Suprapubic skin (tissue), 4 donors: ENCODE data around the gene SEMA7A. TPM values are rescaled to one million over a fixed set of nuclear protein-coding genes. Genes with fewer than 3 reads are reported as not detected.

ENCODE experiments used
- DNase-seq, 2 donors: peaks; one replicate each; pipeline ENCODE4 v3.0.0-alpha.2; 2019; ENCODE audit warnings: low spot score in 2 of 2
- H3K27ac ChIP-seq: fragments of 200-600 bp; sonication (generic); one replicate; pipeline ENCODE4 v1.5.1; 2019
- H3K27me3 ChIP-seq: fragments of 200-600 bp; sonication (generic); one replicate; pipeline ENCODE4 v1.5.1; 2019
- H3K36me3 ChIP-seq: fragments of 200-600 bp; sonication (generic); one replicate; pipeline ENCODE4 v1.5.1; 2019
- H3K4me1 ChIP-seq: fragments of 200-600 bp; sonication (generic); one replicate; pipeline ENCODE4 v1.5.1; 2019
- H3K4me3 ChIP-seq: fragments of 200-600 bp; sonication (generic); one replicate; pipeline ENCODE4 v1.5.1; 2019; ENCODE audit warnings: mild to moderate bottlenecking
- H3K9me3 ChIP-seq: fragments of 200-600 bp; sonication (generic); one replicate; pipeline ENCODE4 v1.5.1; 2019
- EP300 ChIP-seq: sonication (generic); formaldehyde crosslinking; IDR thresholded peaks from one replicate; pipeline ENCODE4 v1.6.1; 2017; ENCODE audit warnings: antibody characterized with exemption
- POLR2A ChIP-seq, 2 donors: fragments of 450-650 bp; IDR thresholded peaks; one replicate each; pipeline ENCODE4 v1.6.1; 2017; ENCODE audit warnings: antibody characterized with exemption in 2 of 2, mild to moderate bottlenecking in 2 of 2, moderate library complexity in 2 of 2
- POLR2AphosphoS5 ChIP-seq, 3 donors: sonication (generic); formaldehyde crosslinking; IDR thresholded peaks; one replicate each; pipeline ENCODE4 v1.6.1; 2017; ENCODE audit warnings: antibody characterized with exemption in 3 of 3
- WGBS: methylation state at CpG from one replicate; pipeline ENCODE4 v1.1.5; 2018; 5-methylcytosine and 5-hydroxymethylcytosine counted together
- total RNA-seq, 4 donors: library from RNA; depleted of rRNA; stranded (reverse); fragments of >200 nt; gene quantifications; one replicate each; pipeline ENCODE4 v1.1.0, GENCODE V29; 2016
- TF ChIP-seq, protein P1 (sequence below), 2 donors: fragments of 200-600 bp in 1 of 2; fragments of 450-650 bp in 1 of 2; sonication (generic) in 1 of 2; IDR thresholded peaks; one replicate each; pipeline ENCODE4 v1.5.1; 2016 to 2019; ENCODE audit warnings: antibody characterized with exemption in 2 of 2, mild to moderate bottlenecking in 1 of 2, moderate library complexity in 1 of 2

Gene SEMA7A
- total RNA-seq, 4 donors from 2014 or later = 10.1 to 31.4 (median 18.0) TPM

DNA sequence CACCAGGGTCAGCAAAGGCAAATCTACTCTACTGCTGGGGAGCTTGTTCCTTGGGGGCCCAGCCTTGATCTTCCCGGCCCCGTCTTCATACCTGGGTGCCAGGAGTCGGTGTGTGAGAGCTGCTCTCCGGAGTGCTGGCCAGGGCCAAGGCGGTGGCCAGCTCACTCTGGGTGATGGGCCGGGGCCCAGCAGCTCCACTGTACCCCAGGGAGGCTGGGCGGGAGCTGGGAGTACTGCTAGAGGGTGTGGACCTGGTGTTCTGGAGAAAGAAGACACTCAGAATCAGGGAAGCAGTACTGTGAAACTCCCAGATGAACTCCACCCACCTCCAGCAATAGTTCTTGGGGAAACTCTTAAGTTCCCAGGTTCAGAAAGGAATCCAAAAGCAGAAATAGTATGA, 15.3 kb upstream of the SEMA7A start:
- peak in 1 of 2 donors; percentile 22 for DNase-seq
- Histone ChIP-seq H3K9me3 (no peaks in the 10 kb centered on the region), H3K4me1 (no peaks in the 10 kb centered on the region), H3K36me3 (peaks cover 86% of the 10 kb centered on the region), H3K27me3 (no peaks in the 10 kb centered on the region), H3K4me3 (no peak overlapping the region), H3K27ac (no peak overlapping the region)
- 96% methylated on average over 5 of the region's 7 CpGs for WGBS
- no peak for TF ChIP-seq POLR2AphosphoS5 (IDR thresholded peaks at IDR 0.05)

DNA sequence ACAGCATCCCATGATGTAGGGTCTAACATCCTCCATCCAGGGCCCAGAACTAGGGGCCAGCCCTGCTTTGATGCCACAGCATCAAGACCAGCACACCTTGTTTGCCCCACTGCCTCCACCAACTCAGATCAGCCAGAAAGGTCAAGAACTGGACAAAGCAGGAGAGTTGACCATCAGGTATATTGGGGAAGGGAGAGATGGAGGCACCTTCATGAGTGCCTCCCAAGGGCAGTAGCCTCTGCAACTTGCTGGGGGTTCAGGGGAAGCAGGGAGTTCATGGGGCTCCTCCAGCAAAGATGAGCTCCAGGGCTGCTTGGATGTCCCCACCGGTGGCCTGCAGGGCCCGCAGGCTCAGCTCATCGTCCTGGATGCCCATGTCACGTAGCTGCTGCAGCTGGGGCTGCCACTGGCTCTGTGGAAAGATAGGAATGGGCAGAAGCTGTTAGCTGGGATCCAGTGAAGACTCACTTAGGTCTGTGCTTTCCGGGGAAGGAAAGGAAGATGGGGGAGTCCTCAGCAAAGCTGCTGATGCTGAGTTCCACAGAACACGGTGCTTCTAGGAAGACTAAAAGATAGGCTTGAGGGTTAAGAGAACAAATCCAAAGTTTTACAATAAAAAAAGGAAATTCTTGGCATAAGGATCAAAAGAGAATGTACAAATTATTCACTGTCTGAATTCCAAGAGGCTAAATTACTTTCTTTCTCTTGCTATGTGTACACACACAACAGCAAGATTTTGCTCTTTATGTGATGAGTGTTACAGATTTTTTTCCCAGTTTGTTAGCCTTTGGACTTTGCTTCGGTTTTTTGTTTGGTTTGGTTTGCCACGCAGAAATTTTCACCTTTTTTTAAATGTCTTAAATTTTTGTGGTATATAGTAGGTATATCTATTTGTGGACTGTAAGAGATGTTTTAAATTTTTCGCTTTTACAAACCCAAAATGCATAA, 12.3 kb upstream of the SEMA7A start:
- DNase-seq = peak; percentile 29 to 60
- Histone ChIP-seq H3K27me3 (no peaks in the 10 kb centered on the region), H3K27ac (no peak overlapping the region), H3K4me3 (no peak overlapping the region), H3K4me1 (no peaks in the 10 kb centered on the region), H3K36me3 (peaks cover 64% of the 10 kb centered on the region), H3K9me3 (no peaks in the 10 kb centered on the region)
- TF ChIP-seq, protein P1, sequence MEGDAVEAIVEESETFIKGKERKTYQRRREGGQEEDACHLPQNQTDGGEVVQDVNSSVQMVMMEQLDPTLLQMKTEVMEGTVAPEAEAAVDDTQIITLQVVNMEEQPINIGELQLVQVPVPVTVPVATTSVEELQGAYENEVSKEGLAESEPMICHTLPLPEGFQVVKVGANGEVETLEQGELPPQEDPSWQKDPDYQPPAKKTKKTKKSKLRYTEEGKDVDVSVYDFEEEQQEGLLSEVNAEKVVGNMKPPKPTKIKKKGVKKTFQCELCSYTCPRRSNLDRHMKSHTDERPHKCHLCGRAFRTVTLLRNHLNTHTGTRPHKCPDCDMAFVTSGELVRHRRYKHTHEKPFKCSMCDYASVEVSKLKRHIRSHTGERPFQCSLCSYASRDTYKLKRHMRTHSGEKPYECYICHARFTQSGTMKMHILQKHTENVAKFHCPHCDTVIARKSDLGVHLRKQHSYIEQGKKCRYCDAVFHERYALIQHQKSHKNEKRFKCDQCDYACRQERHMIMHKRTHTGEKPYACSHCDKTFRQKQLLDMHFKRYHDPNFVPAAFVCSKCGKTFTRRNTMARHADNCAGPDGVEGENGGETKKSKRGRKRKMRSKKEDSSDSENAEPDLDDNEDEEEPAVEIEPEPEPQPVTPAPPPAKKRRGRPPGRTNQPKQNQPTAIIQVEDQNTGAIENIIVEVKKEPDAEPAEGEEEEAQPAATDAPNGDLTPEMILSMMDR (IDR thresholded peaks at IDR 0.05) = no peak
- no peak for TF ChIP-seq POLR2A (IDR thresholded peaks at IDR 0.05)
- no peak for TF ChIP-seq EP300
- TF ChIP-seq POLR2AphosphoS5 (IDR thresholded peaks at IDR 0.05) = no peak
- WGBS = 85% methylated on average over 7 of the region's 9 CpGs

DNA sequence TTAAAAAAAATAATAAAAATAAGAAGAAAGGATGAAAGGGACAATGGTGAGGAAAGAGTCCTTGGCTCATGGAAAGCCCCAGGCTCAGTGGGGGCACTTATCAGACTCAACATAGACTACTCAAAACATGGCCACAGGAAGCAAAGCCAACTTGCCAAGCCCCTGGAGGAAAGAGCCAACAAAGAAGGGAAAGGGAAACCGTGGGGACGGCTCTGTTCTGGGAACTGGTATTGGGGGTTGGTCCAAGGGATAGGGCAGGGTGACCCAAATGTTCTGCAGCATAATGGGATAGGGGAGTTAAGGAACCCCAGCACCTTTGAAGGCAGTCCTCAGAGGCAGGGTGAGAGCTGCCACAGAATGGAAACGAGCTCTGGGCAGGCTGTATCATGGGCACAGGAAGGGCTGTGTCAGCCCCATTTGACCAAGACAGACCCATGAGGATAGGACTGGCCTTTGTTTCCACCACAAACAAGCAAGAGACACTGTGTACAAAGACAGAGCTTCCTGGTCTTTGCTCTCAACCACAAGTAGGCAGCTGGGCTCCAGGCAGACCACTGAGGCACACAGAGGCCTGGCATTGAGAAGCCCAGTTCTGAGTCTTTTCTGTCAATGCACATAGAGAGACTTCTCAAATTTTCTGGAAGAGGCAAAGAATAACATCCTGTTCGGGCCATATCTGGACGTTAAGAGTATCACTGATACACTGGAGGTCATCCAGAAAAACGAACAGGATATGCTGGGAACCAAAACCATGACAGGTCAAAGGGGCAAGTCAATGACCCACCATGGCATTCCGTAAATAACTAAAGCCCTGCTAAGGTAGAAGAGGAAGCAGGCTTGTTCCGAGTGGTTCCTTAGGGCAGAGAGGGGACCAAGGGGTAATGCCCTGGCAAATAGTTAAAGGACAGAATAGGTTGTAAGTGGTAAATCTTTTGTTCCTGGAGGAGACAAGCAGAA, 10.6 kb upstream of the SEMA7A start:
- no peaks in the 10 kb centered on the region for H3K4me1 ChIP-seq
- H3K27ac ChIP-seq = no peak overlapping the region
- H3K4me3 ChIP-seq = no peak overlapping the region
- DNase-seq = peak; percentile 35 to 64
- peaks cover 47% of the 10 kb centered on the region for H3K36me3 ChIP-seq
- H3K27me3 ChIP-seq = no peaks in the 10 kb centered on the region
- WGBS = 68% methylated on average over 8 of the region's 8 CpGs
- no peaks in the 10 kb centered on the region for H3K9me3 ChIP-seq
- TF ChIP-seq POLR2A (IDR thresholded peaks at IDR 0.05) (no peak), POLR2AphosphoS5 (IDR thresholded peaks at IDR 0.05) (no peak), EP300 (no peak)
- TF ChIP-seq, protein P1 (IDR thresholded peaks at IDR 0.05) = no peak

DNA sequence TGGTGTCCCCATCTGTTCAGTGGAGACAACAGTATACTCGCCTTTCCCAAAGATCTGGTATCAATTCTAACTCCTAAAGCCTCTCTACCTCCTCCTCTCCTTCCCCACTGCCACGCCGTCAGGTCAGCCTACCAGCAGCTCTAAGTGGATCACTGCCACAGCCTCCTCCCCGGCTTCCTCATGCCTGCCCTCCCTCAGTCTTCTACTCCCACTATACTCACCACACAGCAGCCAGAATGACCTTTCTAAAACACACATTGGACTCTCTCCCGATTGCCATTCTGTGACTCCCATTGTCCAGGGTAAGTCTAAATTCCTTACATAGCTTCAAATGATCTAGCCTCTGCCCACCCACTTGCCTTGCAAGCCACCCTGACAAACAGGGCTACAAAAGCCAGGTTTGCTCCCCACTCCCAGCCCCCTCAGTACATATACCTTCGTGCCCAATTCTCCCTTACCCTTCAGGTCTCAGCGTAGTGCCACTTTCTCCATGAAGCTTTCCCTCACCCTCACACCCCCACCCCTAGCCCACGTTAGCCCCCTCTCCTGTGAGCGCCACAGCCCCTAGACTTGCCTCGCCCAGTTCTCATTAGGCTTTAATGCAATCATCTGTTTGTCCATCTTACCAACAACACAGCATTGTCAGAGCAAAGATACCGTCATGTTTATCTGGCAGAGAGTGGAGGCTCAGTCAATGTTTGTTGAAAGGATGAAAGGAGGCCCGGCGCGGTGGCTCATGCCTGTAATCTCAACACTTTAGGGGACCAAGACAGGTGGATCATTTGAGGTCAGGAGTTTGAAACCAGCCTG, 9.5 kb upstream of the SEMA7A start:
- H3K27ac ChIP-seq = no peak overlapping the region
- 77% methylated on average over 14 of the region's 14 CpGs for WGBS
- peaks cover 36% of the 10 kb centered on the region for H3K36me3 ChIP-seq
- TF ChIP-seq POLR2AphosphoS5 (IDR thresholded peaks at IDR 0.05) (no peak), POLR2A (IDR thresholded peaks at IDR 0.05) (no peak), EP300 (no peak)
- TF ChIP-seq, protein P1 (IDR thresholded peaks at IDR 0.05) = no peak
- DNase-seq = peak; percentile 34 to 40
- H3K27me3 ChIP-seq = no peaks in the 10 kb centered on the region
- H3K4me1 ChIP-seq = no peaks in the 10 kb centered on the region
- H3K9me3 ChIP-seq = no peaks in the 10 kb centered on the region
- no peak overlapping the region for H3K4me3 ChIP-seq

DNA sequence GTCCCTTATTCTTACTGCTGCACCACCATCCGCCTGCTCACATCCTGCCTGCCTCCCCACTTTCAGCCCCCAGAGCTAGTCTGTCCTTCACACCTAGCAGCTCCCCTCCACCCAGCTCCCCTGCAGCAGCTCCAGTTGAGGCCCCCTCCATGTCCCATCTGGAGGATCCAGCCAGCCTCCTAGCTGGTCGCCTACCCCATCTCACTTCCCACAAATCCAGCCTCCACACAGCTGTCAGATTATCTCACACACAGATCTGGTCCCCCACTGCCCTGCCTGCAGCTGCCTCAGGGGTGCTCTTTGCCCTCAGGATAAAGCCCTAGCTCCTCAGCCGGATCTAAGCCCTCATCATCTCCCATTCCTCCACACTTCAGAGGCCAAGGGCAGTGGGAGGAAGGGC, 8.8 kb upstream of the SEMA7A start:
- H3K4me1 ChIP-seq = no peaks in the 10 kb centered on the region
- H3K9me3 ChIP-seq = no peaks in the 10 kb centered on the region
- peak; percentile 48 to 71 for DNase-seq
- H3K4me3 ChIP-seq = no peak overlapping the region
- WGBS = 55% methylated on average over 3 of the region's 3 CpGs
- no peaks in the 10 kb centered on the region for H3K27me3 ChIP-seq
- no peak overlapping the region for H3K27ac ChIP-seq
- TF ChIP-seq EP300 = no peak
- TF ChIP-seq POLR2A (IDR thresholded peaks at IDR 0.05) = no peak
- TF ChIP-seq, protein P1 (IDR thresholded peaks at IDR 0.05) = no peak
- no peak for TF ChIP-seq POLR2AphosphoS5 (IDR thresholded peaks at IDR 0.05)
- H3K36me3 ChIP-seq = peaks cover 29% of the 10 kb centered on the region
